OCI-LY3 (cell line): ENCODE measurements around the gene EYA2.

Experiments
- H2AFZ ChIP-seq: fragments of 200-600, 300-600 bp; shearing (Covaris generic); 2 replicates; pipeline ENCODE4 v1.6.0; 2014; ENCODE audit warnings: antibody characterized with exemption, low read depth, low read length
- H3K27ac ChIP-seq: fragments of 200-600, 300-600 bp; sonication (generic); 2 replicates; pipeline ENCODE4 v1.5.1; 2014; ENCODE audit warnings: mild to moderate bottlenecking, low read length, moderate library complexity, mixed read lengths
- H3K27me3 ChIP-seq: fragments of 200-600, 300-600 bp; sonication (generic); 2 replicates; pipeline ENCODE4 v1.6.1; 2014; ENCODE audit warnings: low read depth, low read length, mixed read lengths
- H3K36me3 ChIP-seq: fragments of 200-600, 300-600 bp; sonication (generic); replicated peaks from 2 replicates; pipeline ENCODE3; 2014; ENCODE audit warnings: low read depth, low read length, mixed read lengths
- H3K4me1 ChIP-seq: fragments of 300-600, 200-600 bp; sonication (generic); 2 replicates; pipeline ENCODE4 v1.6.1; 2014; ENCODE audit warnings: low read length, mixed read lengths
- H3K4me2 ChIP-seq: fragments of 200-600, 300-600 bp; sonication (generic); 2 replicates; pipeline ENCODE4 v1.6.1; 2014; ENCODE audit warnings: low read length, mixed read lengths
- H3K4me3 ChIP-seq: fragments of 300-600, 200-600 bp; sonication (generic); 2 replicates; pipeline ENCODE4 v1.5.1; 2014; ENCODE audit warnings: antibody characterized with exemption, mild to moderate bottlenecking, low read length, moderate library complexity
- H3K79me2 ChIP-seq: fragments of 300-600, 200-600 bp; shearing (Covaris generic); 2 replicates; pipeline ENCODE4 v1.6.1; 2014; ENCODE audit warnings: mild to moderate bottlenecking, low read length, mixed read lengths
- H3K9ac ChIP-seq: fragments of 300-600, 200-600 bp; shearing (Covaris generic); 2 replicates; pipeline ENCODE4 v1.6.0; 2014; ENCODE audit warnings: mild to moderate bottlenecking, low read length, moderate library complexity
- H3K9me3 ChIP-seq: fragments of 200-600, 300-600 bp; shearing (Covaris generic); 2 replicates; pipeline ENCODE4 v1.6.1; 2014; ENCODE audit warnings: low read length, mixed read lengths; ENCODE audit not compliant: insufficient read depth
- H4K20me1 ChIP-seq: fragments of 200-600, 300-600 bp; sonication (generic); 2 replicates; pipeline ENCODE4 v1.6.1; 2016; ENCODE audit warnings: low read length, mixed read lengths; ENCODE audit not compliant: insufficient read depth
- CTCF ChIP-seq: fragments of 200-600, 300-600 bp; sonication (generic); IDR thresholded peaks from 2 replicates; pipeline ENCODE4 v1.5.1; 2014; ENCODE audit warnings: antibody characterized with exemption, low read length, low read depth
- EZH2phosphoT487 ChIP-seq: fragments of 200-600 bp; shearing (Covaris generic); IDR thresholded peaks from 2 replicates; pipeline ENCODE4 v1.6.1; 2018; ENCODE audit warnings: antibody characterized with exemption, mixed run types, low read depth

The EYA2 gene

GRCh38 chr20:47235853-47236638 is 341.4 kb downstream of the EYA2 start:
- Histone ChIP-seq H3K27ac (no peak overlapping the region), H3K36me3 (peaks cover 40% of the 10 kb centered on the region), H2AFZ (no peak overlapping the region), H3K27me3 (no peaks in the 10 kb centered on the region), H3K9me3 (no peaks in the 10 kb centered on the region), H3K4me2 (no peak overlapping the region), H3K9ac (no peak overlapping the region), H3K79me2 (no peaks in the 10 kb centered on the region), H3K4me1 (no peaks in the 10 kb centered on the region), H4K20me1 (no peaks in the 10 kb centered on the region), H3K4me3 (no peak overlapping the region)
- TF ChIP-seq EZH2phosphoT487 (no peak), CTCF (no peak)

- Histone ChIP-seq H3K9me3 (no peaks in the 10 kb centered on the region), H3K27me3 (no peaks in the 10 kb centered on the region), H3K36me3 (peaks cover 37% of the 10 kb centered on the region), H3K4me1 (no peaks in the 10 kb centered on the region), H3K79me2 (no peaks in the 10 kb centered on the region), H3K9ac (no peak overlapping the region), H3K4me2 (no peak overlapping the region), H3K27ac (no peak overlapping the region), H4K20me1 (no peaks in the 10 kb centered on the region), H3K4me3 (no peak overlapping the region), H2AFZ (no peak overlapping the region)
- no peak for TF ChIP-seq CTCF
These were observed 341.9 kb downstream of the EYA2 start for GRCh38 chr20:47236639-47236900.

DNA sequence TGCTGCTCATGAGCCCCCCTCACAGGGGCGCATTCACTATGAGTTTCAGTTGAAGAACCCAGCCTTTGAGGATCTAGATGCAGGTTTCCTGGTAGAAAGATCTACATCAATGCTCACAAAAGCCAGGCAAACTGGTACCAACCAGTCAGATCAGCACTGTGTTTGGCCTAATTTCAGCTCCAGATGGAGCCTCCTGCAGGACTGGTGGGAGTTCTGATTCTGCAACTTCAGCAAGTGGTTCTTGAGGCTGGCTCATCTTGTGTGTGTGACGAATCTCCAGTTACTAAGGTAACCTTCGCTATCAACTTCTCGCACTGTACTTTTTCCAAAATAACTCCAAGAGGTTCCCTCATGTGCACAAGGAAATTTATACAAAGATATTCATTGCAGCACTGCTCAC is 343.1 kb downstream of the EYA2 start:
- H3K27ac ChIP-seq: no peak overlapping the region
- H3K4me3 ChIP-seq: no peak overlapping the region
- H2AFZ ChIP-seq: no peak overlapping the region
- no peak overlapping the region for H3K4me2 ChIP-seq
- H3K9ac ChIP-seq: no peak overlapping the region
- H3K36me3 ChIP-seq: peaks cover 34% of the 10 kb centered on the region
- no peaks in the 10 kb centered on the region for H3K9me3 ChIP-seq
- H3K79me2 ChIP-seq: no peaks in the 10 kb centered on the region
- TF ChIP-seq CTCF (no peak), EZH2phosphoT487 (no peak)
- H3K4me1 ChIP-seq: no peaks in the 10 kb centered on the region
- H4K20me1 ChIP-seq: no peaks in the 10 kb centered on the region
- no peaks in the 10 kb centered on the region for H3K27me3 ChIP-seq
